Left cardiac atrium (tissue), 4 donors: Measurements from ENCODE around the gene FAH. TPM values are rescaled to one million over a fixed set of nuclear protein-coding genes. Genes with fewer than 3 reads are reported as not detected.

Experiments
- ATAC-seq, 2 donors: fragments of 200-7000 bp; cut with Tn5 transposase; one replicate each; pipeline ENCODE4 v1.9.1; 2020; ENCODE audit warnings: mild to moderate bottlenecking in 2 of 2, moderate library complexity in 2 of 2
- DNase-seq: peaks from one replicate; pipeline ENCODE4 v3.0.0-alpha.2; 2020
- intact Hi-C, 2 donors: fragments of 100-400 bp; cut with DNase I; formaldehyde crosslinking; loops; one replicate each; pipeline versions ENCODE4 v1.14.1 to v1.15.1; 2022 to 2023
- total RNA-seq, 2 donors: library from RNA; stranded (reverse); fragmentation: NEBNext Ultra II Directional; extraction: Animal tissue kit (Norgen Biotek cat#: 25700); gene quantifications; one replicate each; pipeline ENCODE4 v1.2.1, GENCODE V29; 2021
- donor health status: DM: no; HTN: yes; CAD: no.
- donor health status: DM: no; HTN: yes; CAD: no; lungs with severe emphysema.
- donor health status: DM: yes; HTN: yes; CAD: no.
- donor health status: Dilated cardiomyopathy.

FAH gene
- total RNA-seq, 2 donors from 2014 or later = 41.0 to 46.7 TPM

DNA sequence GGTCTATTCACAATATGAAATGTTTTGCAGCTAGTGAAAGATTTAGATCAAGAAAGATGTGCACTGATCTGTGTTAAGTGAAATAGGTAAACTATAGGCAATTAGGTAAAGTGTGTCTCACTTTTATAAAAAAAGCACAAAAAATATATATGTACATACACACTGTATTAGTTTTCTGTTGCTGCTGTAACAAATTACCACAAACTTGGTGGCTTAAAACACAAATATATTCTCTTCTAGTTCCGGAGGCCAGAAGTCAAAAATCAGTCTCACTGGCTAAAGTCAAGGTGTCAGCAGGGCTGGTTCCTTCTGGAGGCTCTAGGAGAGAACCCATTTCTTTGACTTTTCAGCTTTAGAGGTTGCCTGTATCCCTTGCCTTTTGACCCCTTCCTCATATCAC is 11.1 kb downstream of the FAH start:
- intact Hi-C loops = no loop called here
- DNase-seq (no peak), ATAC-seq (no peak)

GRCh38 chr15:80167936-80168335 is 15.1 kb downstream of the FAH start:
- intact Hi-C loops = no loop called here

GRCh38 chr15:80168421-80168820 is 15.6 kb downstream of the FAH start:
- ATAC-seq = no peak
- intact Hi-C loops = no loop called here
- DNase-seq = no peak

More at GRCh38 chr15:80167936-80168335, 15.1 kb downstream of the FAH start:
- ATAC-seq (no peak), DNase-seq (no peak)

- ATAC-seq (no peak), DNase-seq (no peak)
- intact Hi-C loops = no loop called here
These were observed 17.1 kb downstream of the FAH start for GRCh38 chr15:80169768-80170357.

DNA sequence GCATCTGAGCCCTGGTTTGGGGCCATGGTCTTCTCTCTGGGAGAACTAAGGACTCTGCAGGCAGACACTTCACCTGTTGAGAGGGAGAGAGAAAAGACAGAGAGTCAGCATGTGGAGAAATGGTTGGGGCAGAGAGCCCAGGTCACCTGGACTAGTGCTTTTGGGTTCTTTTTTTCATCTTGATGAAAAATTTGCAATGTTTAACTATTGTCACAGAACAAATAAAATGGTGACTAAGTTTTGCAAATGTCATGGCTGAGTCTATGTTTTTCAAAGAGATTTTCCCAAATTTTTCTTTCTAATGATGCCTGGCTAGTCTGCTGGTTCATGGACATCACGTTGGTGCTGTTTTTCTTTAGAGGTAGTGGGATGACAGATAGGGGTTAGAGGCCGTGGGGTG is 17.8 kb downstream of the FAH start:
- DNase-seq = no peak
- no peak for ATAC-seq
- intact Hi-C loops = no loop called here

DNA sequence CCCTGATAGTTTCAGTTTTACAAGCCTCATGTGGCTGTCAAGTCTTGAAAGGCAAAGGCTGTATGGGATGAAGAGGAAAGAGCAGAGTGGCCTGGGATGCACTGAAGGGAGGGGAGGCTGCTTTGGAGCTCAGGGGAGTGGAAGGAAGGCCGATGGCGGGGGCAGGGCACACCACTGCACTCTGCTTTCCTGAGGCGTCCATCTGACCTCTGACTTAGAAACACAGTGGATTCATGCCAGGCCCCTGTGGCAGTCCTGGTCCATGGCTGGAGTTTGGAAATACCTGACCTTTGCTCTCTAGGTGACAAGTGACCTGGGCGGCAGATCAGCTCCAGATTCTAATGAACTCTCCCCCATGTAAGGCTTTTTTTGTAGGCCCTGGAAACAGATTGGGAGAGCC is 19.0 kb downstream of the FAH start:
- ATAC-seq (peak in 1 of 2 donors; percentile 61), DNase-seq (no peak)
- intact Hi-C loops = no loop called here

GRCh38 chr15:80172401-80172800 is 19.6 kb downstream of the FAH start:
- no peak for DNase-seq
- intact Hi-C loops = no loop called here
- ATAC-seq = no peak

DNA sequence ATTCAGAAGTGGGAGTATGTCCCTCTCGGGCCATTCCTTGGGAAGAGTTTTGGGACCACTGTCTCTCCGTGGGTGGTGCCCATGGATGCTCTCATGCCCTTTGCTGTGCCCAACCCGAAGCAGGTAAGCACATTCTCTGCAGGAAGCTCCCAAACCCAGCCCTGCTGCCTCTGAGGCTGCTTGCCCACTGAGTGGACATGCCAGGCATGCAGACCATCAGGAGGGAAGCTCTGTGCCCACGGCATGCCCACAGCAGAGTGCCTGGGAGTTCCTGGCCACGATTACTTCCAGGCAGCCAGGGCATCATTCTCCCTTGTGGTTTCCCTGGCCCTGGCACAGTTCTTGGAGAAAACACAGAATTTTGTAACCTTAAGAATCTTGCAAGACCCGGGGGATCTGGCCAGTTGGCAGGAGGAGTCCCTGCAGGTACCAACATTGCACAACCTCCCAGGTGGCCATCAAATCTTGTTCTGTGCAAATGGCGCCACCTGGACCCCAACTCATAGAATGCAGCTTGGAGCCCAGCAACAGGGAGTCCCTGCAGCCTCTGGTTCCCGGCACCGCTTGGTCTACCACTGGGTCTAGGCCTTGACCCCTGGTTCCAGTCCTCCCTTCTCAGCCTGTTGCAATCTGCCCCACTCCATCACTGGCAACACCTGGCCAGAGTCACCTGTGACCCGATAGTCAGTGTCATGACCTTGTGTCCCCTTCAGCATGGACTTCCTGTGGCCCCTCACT is 20.4 kb downstream of the FAH start:
- intact Hi-C loops = no loop called here
- peak; percentile 41 for DNase-seq
- peak; percentile 53 to 82 for ATAC-seq

DNA sequence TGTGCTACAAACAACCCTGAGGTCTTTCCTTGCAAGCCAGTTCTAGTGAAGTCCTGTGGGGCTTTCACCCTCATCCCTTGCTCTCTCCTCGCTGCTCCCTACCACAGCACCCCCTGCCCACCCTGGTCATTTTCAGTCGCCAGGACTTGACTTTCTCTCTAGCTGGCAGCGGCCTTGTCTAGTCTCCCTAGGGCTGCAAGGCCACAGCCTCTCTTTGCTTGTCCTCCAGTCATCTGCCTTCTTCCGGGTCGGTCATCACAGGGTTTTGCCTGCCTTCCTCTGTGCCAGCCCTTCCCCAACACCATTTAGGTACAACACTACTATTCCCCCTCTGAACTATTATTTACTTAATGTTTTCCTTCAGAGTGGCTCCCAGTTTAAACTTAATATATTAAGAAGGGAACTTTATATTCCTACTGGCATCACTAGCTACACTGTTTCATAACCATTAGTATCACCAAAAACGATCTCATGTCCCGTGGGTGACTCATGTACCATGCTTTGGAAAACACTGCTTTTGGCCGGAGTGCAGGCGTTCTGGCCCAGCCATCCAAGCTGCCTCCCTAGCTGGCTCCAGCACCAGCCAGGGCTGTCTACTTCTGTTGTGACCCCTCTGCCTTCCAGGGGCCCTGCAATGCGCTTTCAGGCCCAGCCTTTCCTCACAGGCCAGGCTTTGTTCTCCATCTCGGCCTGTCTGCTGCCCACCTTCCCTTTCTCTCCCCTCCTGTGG is 21.4 kb downstream of the FAH start:
- ATAC-seq = peak; percentile 66 to 72
- DNase-seq = no peak
- intact Hi-C loops = no loop called here

DNA sequence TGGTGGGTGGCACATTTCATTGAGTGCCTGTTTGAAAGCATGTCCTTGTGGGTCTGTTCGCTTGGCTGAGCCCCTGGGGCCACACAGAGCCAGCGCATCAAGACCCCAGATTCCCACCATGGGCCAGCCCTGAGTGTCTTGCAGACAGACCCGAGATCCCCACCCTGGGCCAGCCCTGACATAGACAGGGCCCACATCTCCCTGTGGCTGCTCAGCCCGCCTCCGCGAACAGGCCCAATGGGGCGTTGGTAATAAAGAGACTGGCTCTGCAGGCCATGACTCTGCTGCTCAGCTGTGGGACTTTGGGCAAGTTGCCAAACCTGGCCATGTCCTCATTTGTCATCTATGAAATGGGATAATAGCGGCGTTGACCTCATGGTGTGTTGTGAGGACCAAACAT is 22.6 kb downstream of the FAH start:
- intact Hi-C loops = no loop called here
- DNase-seq (no peak), ATAC-seq (no peak)

DNA sequence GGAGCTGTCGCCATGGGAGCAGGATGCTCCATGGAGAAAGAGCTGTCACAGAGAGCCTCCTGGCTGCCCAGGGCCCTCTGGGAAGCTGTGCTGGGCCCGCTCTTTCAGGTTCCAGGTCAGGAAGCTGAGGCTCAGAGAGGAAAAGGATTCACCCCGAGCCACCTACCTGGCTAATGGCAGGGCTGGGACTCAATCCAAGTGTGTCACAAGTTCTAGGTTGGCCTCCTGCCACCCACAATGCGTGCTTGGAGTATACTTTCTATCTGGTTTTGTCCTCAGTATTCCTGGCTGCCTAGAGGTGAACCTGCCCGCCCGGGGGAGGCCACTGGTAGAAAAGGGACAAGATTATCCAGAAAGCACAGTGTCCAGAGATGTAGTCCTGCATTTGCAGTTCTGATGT is 23.6 kb downstream of the FAH start:
- no peak for DNase-seq
- intact Hi-C loops = no loop called here
- ATAC-seq = no peak

GRCh38 chr15:80177156-80177555 is 24.4 kb downstream of the FAH start:
- ATAC-seq = no peak
- intact Hi-C loops = no loop called here
- DNase-seq = no peak

DNA sequence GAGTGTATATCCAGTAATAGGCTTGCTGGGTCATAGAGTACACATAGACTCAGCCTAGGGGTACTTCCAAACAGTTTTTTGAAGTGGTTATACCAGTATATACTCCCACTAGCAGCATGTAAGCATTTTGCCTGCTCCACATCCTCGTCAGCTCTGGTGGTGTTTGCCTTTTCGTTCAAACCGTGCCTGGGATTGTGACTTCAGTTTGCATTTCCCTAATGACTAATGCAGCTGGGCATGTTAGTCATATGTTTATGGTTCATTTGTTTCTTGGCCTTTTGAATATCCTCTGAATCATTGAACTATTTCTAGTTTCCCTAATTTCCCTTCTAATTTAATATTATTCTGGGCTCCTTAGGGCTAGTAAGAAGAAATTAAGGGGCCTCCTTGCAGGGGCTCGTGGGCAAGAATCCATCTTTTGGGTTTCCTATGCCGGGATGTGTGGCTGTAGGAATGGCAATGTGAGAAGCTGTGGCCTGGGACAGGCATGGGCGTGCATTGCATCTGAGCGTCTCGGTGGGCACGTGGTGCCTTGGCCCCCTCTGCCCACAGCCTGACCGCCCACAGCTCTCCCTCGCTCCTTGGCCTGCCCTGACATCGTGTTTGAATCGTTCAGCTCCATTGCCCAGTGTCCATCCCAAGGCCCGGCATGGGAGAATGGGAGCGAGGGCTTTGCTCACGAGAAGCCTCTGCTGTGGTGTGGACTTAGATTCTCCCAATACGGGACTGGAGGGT is 26.4 kb downstream of the FAH start:
- ATAC-seq = no peak
- DNase-seq = no peak
- intact Hi-C loops = no loop called here

- intact Hi-C loops = no loop called here
- DNase-seq (no peak), ATAC-seq (no peak)
These were observed 27.1 kb downstream of the FAH start for GRCh38 chr15:80179935-80180334.

DNA sequence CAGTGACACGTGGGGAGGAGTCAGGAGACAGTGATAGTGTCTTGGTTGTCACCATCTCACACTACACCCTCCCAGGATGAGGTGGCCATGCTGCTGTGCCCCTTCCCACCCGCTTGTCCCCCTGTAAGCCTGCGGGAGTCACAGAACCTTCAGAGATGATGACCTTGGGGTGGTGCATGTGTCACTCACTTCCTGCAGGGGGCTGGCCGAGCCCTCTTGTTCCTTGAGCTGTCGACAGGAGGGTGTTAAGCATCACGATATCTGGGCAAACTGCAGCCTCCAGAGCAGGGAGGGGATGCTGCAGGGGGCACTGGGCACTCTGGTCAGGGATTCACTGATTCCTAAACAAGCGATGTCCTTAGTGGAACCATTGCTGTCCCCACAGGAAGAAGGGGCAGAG is 27.7 kb downstream of the FAH start:
- DNase-seq (no peak), ATAC-seq (no peak)
- intact Hi-C loops = no loop called here

DNA sequence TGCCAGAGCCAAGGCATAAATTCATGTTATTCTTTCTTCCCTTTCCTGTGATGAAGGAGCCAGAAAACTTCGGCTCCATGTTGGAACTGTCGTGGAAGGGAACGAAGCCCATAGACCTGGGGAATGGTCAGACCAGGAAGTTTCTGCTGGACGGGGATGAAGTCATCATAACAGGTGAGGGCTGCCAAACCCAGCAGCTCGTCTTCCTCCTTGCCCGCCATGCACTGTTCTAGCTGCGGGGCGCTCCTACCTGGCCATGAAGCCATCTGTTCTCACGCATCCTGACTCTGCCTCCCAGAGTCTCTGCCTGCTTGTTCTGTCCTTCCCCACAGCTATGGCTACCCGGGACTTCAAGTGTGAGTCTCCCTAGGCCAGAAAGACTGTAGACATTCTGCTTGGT is 28.2 kb downstream of the FAH start:
- intact Hi-C loops = no loop called here
- ATAC-seq (no peak), DNase-seq (no peak)

DNA sequence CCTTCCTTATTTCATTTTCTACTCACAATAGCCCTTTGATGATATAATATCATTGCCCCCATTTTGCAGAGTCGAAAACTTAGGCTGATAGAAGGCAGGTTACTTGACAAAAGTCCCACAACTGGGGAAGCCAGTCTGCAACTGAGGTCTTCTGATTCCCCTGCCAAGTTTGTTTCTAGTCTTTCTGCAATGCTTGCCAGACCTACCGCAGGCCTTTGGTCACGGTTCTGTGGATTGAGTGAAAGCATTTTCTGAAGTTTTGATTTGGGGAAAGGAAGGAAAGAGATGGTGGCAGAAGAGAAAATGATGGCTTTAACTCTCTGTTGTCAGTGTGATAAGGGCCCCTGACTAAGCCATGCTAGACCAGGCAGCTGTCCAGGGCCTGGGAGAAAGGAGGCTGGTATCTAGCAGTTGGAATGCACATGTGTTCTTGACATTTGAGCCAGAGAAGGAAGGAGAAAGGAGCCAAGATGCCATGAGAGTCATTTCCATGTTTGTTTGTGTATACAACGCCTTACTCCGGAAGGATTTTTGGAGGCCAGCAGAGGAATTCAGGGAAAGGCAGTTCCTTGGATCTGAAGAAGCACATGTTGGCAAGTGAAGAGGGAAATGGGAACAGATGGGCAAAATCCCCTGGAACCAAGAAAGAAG is 29.9 kb downstream of the FAH start:
- intact Hi-C loops = no loop called here
- ATAC-seq (peak; percentile 46 to 78), DNase-seq (no peak)

DNA sequence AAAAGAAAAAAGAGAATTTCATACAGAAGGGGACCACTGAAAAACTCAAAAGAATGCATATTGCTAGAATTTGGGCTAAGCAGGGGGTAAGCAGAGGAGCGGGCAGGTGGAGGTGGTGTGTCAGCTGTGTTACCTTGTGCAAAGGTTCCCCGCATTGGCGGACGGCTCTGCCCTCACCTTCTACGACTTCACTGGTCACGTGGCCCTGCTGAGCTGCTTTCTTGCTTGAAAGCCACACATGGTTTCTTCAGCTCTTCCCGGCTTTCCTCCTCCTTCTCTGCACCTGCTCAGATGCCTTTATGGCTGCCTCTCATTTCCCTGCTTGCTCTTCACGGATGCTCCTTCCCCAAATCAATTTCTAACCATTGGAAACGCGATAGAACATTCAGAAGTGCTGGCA is 30.5 kb downstream of the FAH start:
- ATAC-seq (no peak), DNase-seq (no peak)
- intact Hi-C loops = no loop called here

DNA sequence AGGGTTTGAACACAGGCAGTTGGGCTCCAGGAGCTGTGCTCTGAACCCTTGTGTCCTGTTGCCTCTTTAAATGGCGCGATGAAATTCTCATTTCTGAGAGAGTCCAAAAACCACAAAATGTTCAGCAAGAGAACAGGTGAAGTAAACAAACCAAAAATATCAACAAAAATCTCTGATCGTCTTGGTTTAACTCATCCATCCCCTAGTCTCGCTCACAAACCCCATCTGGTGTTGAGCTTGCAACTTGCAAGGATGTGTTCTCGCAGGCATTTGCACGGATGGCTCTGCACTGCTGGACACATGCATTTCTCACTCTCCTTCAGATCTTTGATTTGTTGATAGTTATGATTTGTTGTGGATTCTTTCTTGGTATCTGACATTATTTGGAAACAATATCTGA is 31.1 kb downstream of the FAH start:
- ATAC-seq = no peak
- no peak for DNase-seq
- intact Hi-C loops = no loop called here

- ATAC-seq = no peak
- no peak for DNase-seq
- intact Hi-C loops = no loop called here
These were observed 31.8 kb downstream of the FAH start for GRCh38 chr15:80184554-80184953.
